HK-2 (cell line): ENCODE results near the gene EDAR.

ENCODE experiments used
- DNase-seq: peaks from one replicate; pipeline ENCODE4 v3.0.0-alpha.2; 2018; ENCODE audit not compliant: unreplicated experiment

Gene EDAR

DNA sequence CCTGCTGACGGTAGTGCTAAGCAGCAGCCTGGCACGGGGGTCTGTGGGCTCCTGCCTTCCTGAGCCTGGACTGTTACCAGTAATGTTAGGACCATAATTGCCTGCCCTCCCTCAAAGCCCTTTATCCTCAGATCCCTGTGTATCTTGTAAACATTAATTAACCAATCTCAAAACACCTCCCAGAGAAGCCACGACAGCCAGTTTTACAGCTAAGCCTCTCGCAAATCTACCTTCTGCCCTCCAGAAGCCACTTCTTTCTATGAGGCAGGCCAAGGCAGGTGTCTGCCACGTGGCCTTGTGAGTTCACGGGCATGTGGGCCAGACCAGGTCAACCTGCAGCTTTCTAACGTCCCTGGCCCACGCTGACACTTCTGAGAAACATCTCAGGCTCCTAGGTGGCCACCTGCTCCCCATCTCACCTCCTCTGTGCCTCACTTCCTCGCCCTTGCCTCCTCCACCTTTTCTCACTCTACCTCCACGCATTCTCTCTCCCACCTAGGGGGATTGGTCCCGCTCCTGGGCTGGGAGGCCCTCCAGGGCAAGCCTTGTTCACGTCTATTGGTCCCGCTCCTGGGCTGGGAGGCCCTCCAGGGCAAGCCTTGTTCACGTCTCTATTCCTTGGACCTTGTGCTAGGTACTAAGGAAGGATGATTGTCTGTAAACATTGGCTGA lies 64.3 kb downstream of the EDAR start:
- DNase-seq, result no peak

DNA sequence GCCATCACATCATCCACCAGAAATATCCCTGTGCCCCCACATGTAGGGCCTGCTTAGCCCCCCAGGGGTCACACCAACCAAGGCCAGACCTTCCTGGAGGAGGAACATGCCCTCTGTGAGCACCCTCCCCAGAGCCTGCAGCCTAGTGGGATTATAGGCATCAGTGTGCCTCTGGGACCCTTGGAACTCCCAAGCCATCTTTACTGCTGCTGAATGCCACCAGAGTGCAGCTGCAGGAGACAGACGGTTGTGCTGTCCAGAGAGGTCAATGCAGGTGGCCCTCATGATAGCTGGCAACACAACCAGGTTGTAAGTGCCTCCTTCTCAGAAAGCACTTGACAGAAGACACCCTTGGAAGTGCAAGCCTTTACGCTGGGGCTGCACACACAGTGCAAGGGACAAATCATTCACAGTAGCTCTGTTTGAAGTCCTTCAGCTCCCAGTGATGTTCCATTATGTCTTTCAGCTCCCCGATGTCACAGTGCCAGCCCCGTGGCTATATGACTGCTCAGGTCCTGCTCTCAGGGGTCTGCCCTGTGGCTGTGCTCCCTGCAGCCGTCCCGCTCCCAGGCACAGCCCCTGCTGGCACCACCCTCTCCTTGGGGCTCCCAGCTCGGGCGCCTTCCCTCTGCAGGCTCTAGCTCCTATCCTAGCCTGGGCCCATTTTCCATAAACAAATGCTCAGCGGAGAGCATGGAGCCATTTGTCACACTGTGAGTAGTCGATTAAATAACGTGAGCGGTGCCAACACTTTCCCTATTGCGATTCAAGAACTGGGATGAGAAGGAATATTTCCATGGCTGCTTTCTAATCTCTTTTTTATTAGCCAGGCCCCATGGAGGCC lies 65.1 kb downstream of the EDAR start:
- DNase-seq, result no peak

DNA sequence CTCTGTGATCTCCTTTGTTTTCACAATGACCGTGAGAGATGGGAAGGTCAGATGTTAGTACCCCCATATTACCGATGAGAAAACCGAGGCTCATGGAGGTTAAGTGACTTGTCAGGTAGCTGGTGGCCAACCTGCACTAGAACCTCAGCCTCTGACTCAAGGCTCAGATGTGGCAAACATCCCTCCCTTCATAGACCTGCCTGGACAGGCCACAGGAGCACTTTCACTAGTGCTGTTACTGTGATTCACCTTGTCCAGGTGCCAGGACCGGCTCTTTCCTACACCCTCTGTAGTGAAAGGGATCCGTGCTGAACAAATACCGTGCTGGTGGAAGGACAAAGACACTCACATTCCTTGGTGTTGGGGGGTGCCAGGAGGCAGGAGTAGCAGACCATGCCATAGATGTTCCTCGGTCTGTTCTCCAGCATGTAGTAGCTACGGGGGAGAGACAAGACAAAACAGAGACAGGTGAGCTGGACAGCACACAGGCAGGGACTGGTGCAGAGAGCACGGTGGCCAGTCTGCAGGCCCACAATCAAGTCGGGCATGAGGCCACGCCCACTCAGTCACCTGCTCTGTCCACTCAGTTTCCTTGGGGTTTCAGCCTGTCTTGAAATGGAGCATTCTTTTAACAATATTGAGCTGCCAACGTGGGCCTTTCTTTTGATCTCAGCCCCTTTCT lies 65.9 kb downstream of the EDAR start:
- DNase-seq, result no peak

DNA sequence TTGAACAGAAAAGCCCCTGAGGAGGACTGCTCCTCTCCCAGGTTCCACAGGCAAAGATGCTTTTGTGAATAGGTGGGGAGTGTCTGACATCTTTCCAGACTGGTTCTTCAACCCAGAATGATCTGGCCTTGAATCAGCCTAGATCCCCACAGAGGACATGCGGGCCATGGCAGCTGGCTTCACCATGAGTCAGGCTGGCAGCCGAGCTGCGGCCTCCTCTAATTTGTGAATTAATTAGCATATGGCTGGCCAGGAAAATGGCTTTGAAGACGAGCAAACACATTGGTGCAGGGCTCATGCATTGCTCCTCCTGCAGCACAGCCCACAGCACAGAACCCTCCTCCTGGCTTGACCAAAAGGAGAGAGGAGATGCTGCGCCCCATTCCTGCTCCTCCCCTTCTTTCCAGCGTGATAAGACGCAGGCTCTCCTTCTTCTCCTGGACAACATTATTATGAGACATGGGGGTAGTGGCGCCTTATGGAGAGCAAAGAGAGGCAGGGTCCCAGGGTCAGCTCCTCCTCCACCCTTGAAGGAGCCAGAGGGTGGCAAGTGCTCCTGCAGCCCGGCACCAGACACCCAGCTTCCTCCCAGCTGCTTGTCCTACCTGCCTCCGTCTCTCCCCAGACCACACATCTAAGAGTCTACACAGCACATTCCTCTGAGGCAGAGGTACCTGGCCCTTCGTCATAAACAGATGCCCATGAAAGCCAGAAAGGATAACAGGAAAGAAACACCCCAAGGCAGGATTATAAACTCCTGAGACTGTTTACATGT lies 66.7 kb downstream of the EDAR start:
- no peak for DNase-seq

DNA sequence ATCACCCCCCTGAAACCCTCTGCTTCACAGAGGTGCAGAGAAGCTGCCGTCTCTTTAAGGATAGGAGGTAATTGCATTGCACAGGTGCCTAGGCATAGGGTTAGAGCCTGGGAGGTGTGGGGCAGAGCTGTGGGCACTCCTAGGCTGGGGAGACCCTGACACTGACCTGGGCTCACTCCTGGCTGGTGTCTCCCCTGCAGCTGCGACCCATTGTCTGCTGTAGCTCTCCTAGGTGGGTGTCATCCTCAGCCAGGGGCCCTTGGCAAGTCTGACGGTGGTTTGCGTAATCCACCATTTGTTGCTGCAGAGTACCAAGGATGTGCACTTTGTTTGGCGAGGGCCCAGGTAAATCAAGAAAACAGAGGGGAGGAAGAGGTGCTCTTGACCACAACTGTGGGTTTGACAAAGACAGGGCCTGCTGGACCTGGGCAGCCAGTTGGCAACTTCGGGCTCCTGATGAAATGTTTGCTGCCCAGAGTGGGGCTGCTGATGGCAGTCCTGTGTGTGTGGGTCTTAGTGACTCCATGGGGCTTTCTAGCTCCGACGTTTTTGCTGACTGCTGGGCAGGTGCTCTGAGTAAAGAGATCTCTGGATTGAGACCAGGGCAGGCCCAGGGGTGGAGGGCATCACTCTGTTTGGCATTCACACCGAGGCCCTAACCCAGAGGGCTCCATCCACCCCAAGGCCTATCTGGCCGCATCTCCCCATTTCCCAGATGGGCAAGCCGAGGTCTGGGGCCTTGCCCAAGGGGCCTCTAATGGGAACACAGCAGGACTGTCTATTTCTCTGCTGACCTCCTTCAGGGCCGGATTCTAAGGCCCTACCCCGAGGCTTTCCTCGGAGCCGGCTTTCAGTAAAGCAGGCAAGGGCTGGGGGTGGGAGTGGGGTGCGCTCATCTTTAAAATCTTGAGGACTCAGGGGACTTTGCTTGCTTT lies 67.7 kb downstream of the EDAR start:
- DNase-seq, result no peak

DNA sequence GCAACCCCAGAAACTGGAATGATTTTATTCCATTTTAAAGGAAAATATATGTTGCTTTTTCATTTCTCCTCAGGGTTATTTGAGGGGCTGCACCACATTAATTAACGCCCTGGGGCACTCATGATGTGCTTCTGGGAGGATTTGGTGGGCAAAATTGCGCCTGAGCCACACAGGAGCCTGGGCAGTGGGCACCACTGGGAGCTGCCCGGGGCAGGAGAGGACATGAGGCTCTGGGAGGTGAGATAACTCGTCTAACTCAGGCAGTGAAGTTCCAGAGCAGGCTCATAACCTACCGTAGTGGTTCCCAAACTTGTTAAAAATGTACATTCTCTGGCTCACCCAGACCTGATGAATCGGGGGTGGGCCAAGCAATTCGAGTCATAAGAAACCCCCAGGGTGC lies 68.3 kb downstream of the EDAR start:
- DNase-seq, result no peak

DNA sequence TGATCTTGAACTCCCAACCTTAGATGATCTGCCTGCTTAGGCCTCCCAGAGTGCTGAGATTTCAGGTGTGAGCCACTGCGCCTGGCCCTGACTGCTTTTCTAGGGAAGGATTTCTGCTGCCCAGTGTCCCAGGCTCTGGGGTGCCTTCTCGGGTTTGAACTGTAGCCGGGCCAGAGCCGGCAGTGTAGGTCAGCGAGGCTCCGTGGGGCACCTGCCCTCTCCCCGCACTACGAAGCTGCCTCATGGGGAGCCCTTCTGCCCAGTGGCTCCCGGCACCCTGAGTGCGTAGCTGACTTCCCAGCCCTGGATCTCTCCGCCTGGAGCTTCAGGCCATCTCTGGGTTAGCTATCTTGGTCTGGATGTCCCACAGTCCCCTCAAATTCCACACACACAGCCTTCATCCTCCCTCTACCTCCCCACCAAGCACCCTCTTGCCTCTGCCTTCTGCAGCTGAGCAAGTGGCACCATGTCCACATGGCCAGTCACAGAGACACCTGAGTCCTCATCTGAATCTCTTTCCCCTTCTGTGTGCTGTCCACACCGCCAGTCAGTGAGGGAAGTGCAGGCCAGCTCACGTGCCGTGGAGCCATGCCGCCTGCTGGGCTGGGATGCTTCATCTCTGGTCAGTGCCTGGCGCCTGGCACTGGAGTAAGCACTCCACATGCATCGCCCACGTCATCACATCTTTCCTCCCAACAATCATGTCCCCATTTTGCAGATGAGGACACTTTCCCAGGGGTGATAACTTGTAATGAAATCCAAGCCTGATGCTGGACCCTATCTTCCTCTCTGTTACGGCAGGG lies 69.2 kb downstream of the EDAR start:
- DNase-seq, result no peak

DNA sequence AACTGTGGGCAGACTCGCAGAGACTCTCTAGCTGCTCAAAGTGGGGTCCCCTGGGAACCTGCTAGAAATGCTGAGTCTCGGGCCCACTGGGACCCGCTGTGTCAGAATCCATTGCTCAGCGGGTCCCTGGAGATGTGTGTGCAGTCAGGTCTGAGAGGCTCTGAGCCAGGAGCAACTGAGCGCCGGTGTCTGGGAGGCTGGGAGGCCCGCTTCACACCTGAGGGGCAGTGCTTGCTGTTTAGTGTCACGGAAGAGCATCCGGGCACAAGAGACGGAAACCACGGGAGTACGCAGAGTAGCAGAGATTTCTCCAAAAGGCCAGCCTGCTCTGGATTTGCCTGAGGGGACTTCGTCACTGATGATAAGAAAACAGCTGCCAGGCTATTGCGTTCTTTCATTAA lies 70.1 kb downstream of the EDAR start:
- no peak for DNase-seq

DNA sequence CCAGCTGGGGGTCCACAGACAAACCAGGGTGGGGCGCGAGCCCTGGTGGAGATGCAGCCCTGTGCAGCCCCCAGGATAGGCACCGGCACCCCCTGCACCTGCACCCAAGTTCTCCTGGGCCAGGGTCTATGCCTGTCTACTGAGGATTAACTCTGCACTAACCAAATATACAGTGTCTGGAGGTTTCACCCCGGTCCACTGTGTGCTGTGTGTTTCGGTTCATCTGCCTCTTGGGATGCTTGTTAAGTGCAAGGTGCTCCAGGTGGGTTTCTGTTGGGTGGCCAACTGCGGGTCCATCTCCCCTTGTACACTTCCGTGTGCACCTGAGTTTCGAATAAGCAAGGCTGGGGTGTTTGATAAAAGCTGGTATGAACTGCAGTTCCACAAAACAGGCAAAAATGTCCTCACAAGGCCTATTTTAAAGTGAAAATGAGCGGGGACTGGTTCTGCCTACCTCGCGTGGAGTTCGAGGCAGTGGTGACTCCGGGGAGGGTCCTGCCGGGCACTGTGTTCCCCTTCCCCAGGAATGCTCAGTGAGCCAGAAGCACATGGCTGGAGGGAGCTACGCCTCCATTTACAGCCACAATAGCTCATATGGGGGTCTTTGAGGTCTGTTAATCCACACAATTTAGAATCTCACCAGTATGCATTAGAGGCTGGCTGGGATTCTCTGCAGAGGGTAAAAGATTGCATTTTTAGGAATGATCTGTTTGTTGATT lies 70.7 kb downstream of the EDAR start:
- no peak for DNase-seq

DNA sequence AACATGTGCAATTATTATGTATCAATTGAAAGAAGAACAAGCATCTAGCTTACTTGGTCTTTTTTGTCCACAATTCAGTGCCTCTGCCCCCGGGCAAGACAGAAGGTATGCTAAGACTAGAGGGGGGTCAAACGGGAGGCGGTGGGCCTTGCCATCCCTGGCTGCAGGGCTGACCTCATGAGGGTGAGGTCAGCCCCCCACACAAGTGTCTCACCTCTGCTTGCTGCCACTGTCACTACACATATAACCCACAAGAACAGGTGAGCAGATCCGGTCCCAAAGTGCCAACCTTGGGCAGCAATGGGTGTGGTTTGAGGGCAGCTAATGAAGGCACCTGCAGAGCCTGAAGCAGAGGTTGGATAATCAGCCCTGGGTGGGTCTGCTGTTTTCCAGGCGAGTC lies 71.5 kb downstream of the EDAR start:
- no peak for DNase-seq

DNA sequence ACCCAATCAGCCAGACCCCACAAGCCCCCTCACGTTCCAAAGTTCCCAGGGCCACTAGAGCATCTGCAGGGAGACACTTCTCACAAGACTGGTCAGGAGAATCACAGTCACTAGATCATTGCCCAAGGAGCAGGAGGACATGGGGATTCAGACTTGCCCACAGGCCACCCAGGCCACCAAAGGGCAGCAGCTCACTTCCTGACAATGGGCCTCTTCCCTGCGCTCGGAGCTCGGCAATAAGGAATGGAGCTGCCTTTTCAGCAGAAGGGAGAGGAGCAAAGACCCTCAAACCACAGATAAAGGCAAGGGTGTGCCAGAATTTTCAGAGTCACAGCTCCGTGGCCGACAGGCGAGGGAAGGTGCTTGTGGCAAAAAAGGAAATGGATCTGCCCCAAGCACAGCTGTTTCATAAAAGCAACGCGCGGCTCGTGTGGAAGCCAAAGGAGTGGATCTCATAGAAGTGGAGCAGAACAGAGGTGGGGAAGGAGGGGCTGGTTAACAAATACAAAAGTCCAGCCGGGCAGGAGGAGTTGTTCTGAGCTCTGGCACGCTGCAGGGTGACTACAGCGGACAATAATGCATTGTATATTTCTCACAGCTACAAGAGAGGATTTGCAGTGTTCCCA lies 72.1 kb downstream of the EDAR start:
- no peak for DNase-seq

DNA sequence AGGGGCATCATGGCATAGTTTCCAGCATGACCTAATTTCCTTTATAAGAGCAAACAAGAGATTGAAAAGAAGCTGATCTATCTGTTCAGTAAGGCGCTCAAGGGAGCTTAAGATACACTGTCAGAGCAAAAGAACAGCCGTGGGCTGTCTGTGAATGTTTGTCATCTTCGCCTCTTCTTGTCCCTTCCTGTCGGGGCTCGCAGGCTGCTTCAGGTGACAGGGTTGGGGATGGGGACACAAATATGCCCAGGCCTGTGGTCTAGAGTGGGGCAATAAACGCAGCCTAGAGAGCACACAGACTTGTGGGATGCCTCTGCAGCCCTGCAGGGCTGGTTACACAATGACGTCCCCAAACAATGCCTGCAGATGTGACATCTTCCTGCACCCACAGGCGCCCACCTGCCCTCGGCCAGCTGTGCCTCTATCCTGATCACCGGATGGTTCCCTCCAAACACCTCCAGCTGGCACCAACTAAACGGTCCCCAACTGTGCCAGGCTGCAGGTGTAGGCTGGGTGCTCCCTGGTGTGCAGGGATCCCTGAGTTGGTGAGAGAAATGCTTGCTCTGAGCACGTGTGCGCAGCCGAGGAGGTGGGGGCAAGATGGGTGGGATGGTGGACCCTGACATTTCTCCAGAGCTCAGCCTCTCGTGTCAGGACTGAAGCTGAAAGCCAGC lies 72.8 kb downstream of the EDAR start:
- no peak for DNase-seq

DNA sequence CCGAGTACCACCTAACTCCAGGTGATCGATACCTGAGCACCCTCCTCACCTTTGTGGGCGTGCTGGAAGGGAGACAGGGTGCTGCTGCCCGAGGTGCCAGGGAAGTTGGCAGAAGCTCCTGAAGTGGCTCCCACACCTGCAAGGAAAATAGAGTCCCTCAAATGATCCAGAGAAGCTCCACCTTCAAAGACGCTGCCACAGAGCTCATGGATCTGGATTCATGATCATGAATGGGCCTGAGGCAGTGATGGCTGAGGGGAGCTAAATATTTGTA lies 76.5 kb downstream of the EDAR start:
- no peak for DNase-seq

DNA sequence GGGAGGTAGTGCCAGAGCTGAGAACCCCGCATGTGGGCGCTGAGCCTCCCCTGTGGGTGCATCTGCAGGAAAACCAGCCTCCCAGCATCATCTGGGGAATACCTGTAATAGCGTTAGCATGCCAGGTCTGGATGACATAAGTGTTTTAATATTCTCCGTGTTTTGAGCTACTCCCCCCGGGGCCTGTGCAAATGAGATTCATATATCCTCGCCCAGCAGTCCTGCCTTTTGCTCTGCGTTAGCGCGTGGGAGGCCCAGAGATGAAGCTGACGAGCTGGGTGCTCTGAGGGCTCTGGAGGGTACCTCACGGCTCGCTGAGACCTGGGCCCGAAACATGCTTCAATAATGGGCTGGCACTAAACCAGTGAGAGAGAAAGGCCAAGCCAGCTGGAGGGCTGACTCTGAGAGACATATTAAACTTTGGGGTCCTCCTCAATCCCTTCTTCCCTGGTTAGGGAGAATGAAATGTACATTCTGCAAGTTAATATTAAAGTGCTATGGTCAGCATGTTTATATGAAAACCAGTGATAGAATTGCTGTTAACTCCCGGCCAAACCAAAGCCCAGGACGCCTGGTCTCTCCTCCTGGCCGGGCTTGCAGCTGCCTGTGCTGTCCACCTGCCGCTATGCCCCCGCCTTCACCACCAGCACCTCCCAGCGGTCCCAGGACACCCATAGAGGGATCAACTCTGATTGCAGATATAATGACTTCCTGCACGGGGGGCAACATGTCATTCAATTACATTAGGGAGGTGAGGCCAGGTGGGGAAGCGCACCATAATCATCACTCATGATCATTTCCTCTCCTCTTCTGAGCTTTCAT lies 77.0 kb downstream of the EDAR start:
- DNase-seq, result no peak

DNA sequence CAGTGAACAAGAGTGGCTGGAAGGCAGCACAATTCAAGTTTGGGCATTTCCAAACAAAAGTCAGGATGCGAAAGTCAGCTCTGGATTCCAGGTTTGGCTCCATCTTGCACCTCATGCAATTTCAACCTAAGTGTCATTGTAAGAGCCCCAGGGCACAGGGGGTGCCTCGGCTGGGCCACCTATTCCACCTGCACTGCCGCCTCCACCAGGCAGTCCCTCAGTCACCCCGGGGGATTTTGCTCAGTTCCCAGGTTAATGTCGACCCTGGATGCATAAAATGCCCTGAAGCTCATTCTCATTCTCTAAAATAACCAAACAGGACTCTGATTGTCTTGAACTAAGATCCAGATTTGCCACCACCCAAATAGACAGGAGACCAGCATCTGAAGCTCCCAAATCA lies 77.6 kb downstream of the EDAR start:
- DNase-seq, result no peak

DNA sequence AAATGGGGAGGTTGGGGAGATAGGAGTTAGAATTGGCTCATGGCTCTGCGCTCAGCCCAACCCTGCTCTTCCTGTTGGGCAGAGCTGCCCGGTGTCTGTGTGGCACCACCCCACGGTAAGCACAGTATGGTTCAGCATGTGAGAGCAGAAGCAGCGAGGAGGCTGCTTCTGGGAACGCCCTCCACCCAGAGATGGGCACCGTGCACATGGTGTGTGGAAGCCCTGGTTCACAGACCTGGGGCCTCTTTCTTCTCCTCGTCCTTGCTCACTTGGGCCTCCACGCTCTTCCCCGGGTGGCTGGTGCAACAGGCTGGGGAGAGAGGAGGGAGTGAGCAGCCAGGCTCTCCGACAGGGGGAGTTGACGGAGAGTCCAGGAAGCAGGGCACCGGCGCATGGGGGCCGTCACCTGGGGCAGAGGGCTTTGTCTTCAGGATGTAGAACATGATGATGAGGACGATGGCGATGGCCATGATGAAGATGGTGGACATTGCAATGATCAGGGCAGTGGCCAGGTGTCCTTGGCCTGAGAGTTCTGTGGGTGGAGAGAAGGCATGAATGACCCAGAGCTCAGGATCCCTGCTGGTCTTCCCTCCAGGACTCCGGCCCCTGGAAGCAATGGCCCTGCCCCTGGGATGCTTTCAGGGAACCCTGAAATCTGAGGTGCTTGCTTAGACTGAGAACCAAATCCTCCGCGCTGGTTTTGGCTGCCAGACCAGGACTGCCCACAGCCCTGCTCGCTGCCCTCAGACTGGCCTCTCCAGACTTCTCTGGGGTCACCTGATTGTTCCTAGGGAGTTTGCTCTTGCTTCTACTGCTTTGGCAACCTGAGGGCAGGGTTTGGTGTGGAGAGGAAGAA lies 78.3 kb downstream of the EDAR start:
- DNase-seq, result no peak

DNA sequence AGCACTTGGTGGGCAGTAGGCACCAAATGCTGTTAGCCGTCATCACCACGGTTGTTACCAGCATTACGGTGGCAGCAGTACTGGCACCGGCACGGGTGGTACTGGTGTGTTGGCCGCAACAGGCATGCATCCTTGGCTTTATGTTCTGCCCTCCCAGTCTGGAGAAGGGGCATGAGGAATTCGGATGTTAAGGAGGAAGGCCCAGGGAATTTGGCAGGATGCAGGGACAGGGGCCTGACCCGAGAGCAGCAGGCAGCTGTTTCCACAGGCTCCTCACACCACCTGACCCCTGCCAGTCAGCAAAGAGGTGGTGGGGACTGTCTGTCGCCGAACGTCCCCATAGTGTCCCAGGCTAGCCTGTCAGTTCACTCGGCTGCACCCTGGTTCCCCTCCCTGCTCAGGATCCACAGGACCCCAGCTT lies 79.0 kb downstream of the EDAR start:
- DNase-seq, result no peak
